GM12878 (cell line): ENCODE data around the gene NRK. TPM values are rescaled to one million over a fixed set of nuclear protein-coding genes. Genes with fewer than 3 reads are reported as not detected.

Experiments
- ATAC-seq: fragments of 200-7000 bp; cut with Tn5 transposase; 3 replicates; pipeline ENCODE4 v1.9.1; 2020; ENCODE audit warnings: mild to moderate bottlenecking, moderate library complexity
- BruUV-seq: library from RNA; stranded (reverse); fragments of 400-500 nt; replicated peaks from 2 replicates; lab custom pipeline; 2021; lab: Mats Ljungman, UMichigan
- CTCF ChIA-PET: fragments of 300-600 bp; sonication (Branson Sonifier 250); formaldehyde crosslinking; extraction: SDS; loops from one replicate; lab custom pipeline; 2021; ENCODE audit warnings: inconsistent platforms; lab: Yijun Ruan, JAX
- POLR2A ChIA-PET: fragments of 350-600 bp; formaldehyde crosslinking; extraction: SDS; loops from one replicate; lab custom pipeline; 2021; ENCODE audit warnings: inconsistent platforms; lab: Charles Lee
- RAD21 ChIA-PET: fragments of 300-600 bp; sonication (Branson Sonifier 250); formaldehyde crosslinking; loops from one replicate; lab custom pipeline; 2023; ENCODE audit warnings: antibody characterized with exemption; ENCODE audit not compliant: unreplicated experiment; lab: Charles Lee
- SMC1A ChIA-PET: fragments of 300-600 bp; sonication (Branson Sonifier 250); formaldehyde crosslinking; loops from one replicate; lab custom pipeline; 2023; ENCODE audit not compliant: unreplicated experiment, uncharacterized antibody; lab: Charles Lee
- DNase-seq: peaks from one replicate; pipeline ENCODE4 v3.0.0-alpha.2; 2011; ENCODE audit warnings: low read depth, low spot score
- FAIRE-seq: peaks from 3 replicates; lab custom pipeline; 2011; peaks lifted over from hg19 to GRCh38; lab: Jason Lieb, UNC
- H2AFZ ChIP-seq: 2 replicates; pipeline ENCODE4 v1.6.0; 2011; ENCODE audit warnings: low read depth, low read length, control low read depth; ENCODE audit not compliant: control insufficient read depth
- H3K27ac ChIP-seq: 2 replicates; pipeline ENCODE4 v1.5.1; 2011; ENCODE audit warnings: control low read depth; ENCODE audit not compliant: control insufficient read depth, insufficient read depth
- H3K27me3 ChIP-seq, 2 experiments: replicated peaks in 1 of 2; 2 replicates each; pipeline versions ENCODE4 v1.6.0 to v1.6.1; 2011; ENCODE audit warnings: low read length in 1 of 2; ENCODE audit not compliant: control insufficient read depth in 2 of 2, insufficient read depth in 2 of 2
- H3K36me3 ChIP-seq, 2 experiments: 2 replicates each; pipeline ENCODE4 v1.5.1; 2011; ENCODE audit warnings: low read length in 1 of 2; ENCODE audit not compliant: control insufficient read depth in 2 of 2, insufficient read depth in 2 of 2
- H3K4me1 ChIP-seq: 2 replicates; pipeline ENCODE4 v1.6.1; 2011; ENCODE audit warnings: mild to moderate bottlenecking, low read length, moderate library complexity, mixed read lengths; ENCODE audit not compliant: control insufficient read depth, insufficient read depth
- H3K4me2 ChIP-seq: 2 replicates; pipeline ENCODE4 v1.6.0; 2011; ENCODE audit warnings: control low read depth; ENCODE audit not compliant: control insufficient read depth, insufficient read depth
- H3K4me3 ChIP-seq: fragments of 200-600 bp; sonication (generic); 2 replicates; pipeline ENCODE4 v1.5.1; 2016
- H3K79me2 ChIP-seq: 2 replicates; pipeline ENCODE4 v1.6.0; 2011; ENCODE audit warnings: low read length; ENCODE audit not compliant: control insufficient read depth, insufficient read depth
- H3K9ac ChIP-seq: 2 replicates; pipeline ENCODE4 v1.8.0; 2011; ENCODE audit warnings: low read length, control low read depth, mixed read lengths; ENCODE audit not compliant: control insufficient read depth, insufficient read depth
- H3K9me3 ChIP-seq: replicated peaks from 3 replicates; pipeline ENCODE4 v1.5.1; 2011; ENCODE audit warnings: mild to moderate bottlenecking, low read length; ENCODE audit not compliant: control insufficient read depth, insufficient read depth
- H4K20me1 ChIP-seq: 2 replicates; pipeline ENCODE4 v1.6.0; 2011; ENCODE audit not compliant: control insufficient read depth, insufficient read depth
- ATF2 ChIP-seq: IDR thresholded peaks from 2 replicates; pipeline ENCODE4 v1.6.1; 2012; ENCODE audit warnings: low read length, inconsistent platforms
- BRCA1 ChIP-seq: IDR thresholded peaks from 2 replicates; pipeline ENCODE4 v1.6.1; 2011; ENCODE audit warnings: low read depth, low read length, improper control_type of control experiment
- ELK1 ChIP-seq: IDR thresholded peaks from 2 replicates; pipeline ENCODE4 v1.6.1; 2012; ENCODE audit warnings: low read depth, low read length, improper control_type of control experiment
- HCFC1 ChIP-seq: fragments of 150-350 bp; IDR thresholded peaks from 2 replicates; pipeline ENCODE4 v1.6.1; 2014; ENCODE audit warnings: low read length
- NFYB ChIP-seq: IDR thresholded peaks from 2 replicates; pipeline ENCODE4 v1.6.1; 2011; ENCODE audit warnings: low read depth, mild to moderate bottlenecking, low read length, improper control_type of control experiment, moderate library complexity; ENCODE audit not compliant: insufficient read depth
- NR2C1 ChIP-seq: fragments of 450-650 bp; IDR thresholded peaks from 2 replicates; pipeline ENCODE4 v1.6.1; 2017; ENCODE audit warnings: antibody characterized with exemption, mild to moderate bottlenecking, moderate library complexity
- RELB ChIP-seq: fragments of 450-650 bp; IDR thresholded peaks from 2 replicates; pipeline ENCODE4 v1.6.1; 2017; ENCODE audit warnings: low read depth, mild to moderate bottlenecking, moderate library complexity
- SIX5 ChIP-seq: IDR thresholded peaks from 2 replicates; pipeline ENCODE4 v1.6.1; 2011; ENCODE audit warnings: mild to moderate bottlenecking, low read depth, low read length, moderate library complexity; ENCODE audit not compliant: severe bottlenecking
- SREBF2 ChIP-seq: IDR thresholded peaks from 2 replicates; pipeline ENCODE4 v1.6.1; 2012; ENCODE audit warnings: mild to moderate bottlenecking, low read length
- YBX1 ChIP-seq: fragments of 450-650 bp; IDR thresholded peaks from 2 replicates; pipeline ENCODE4 v1.6.1; 2016; ENCODE audit warnings: antibody characterized with exemption
- WGBS: methylation state at CpG from one replicate; pipeline ENCODE4 v1.1.6; 2016; ENCODE audit warnings: low lambda C conversion rate; ENCODE audit not compliant: insufficient replicate concordance, insufficient coverage; ENCODE audit errors: missing lambda C conversion rate; 5-methylcytosine and 5-hydroxymethylcytosine counted together
- in situ Hi-C: fragments of 300-500 bp; cut with MboI; formaldehyde crosslinking; loops from 9 replicates; pipeline ENCODE4 v1.14.3; 2018; ENCODE audit warnings: mixed read lengths
- intact Hi-C: fragments of 100-400 bp; cut with micrococcal nuclease; formaldehyde crosslinking; loops from one replicate; pipeline ENCODE4 v1.14.2; 2022; ENCODE audit not compliant: unreplicated experiment
- polyA plus RNA-seq, 11 experiments: library from polyadenylated mRNA; depleted of rRNA in 4 of 11; unstranded in 6 of 11; stranded (reverse) in 5 of 11; fragments of >200 nt; fragmentation: Nextera tagmentation in 4 of 11; fragmentation: Illumina TruSeq in 1 of 11; extraction: Ambion mirVana in 4 of 11; extraction: Trizol in 1 of 11; gene quantifications; 1 replicate in 1 of 11; 2 replicates in 10 of 11; pipeline versions ENCODE4 v1.2.1 to v1.2.3, GENCODE V29; 2011 to 2016; ENCODE audit warnings: inconsistent platforms in 2 of 11, missing spikeins in 2 of 11, low read depth in 1 of 11
- total RNA-seq, 4 experiments: library from RNA; depleted of rRNA in 3 of 4; stranded (reverse); fragments of >200 nt in 3 of 4; fragmentation: Illumina TruSeq in 1 of 4; extraction: Trizol in 1 of 4; gene quantifications; 2 replicates each; pipeline versions ENCODE4 v1.2.1 to v1.2.3, GENCODE V29; 2013 to 2021

Gene NRK
- total and polyA plus RNA-seq, 10 of the 15 experiments (the other 5 are each of a cell fraction or from before 2014, with no cell fraction given), result 0.15 TPM; not detected in 9

- Histone ChIP-seq H3K9ac (no peak overlapping the region), H3K79me2 (no peaks in the 10 kb centered on the region), H3K27ac (no peak overlapping the region), H2AFZ (no peak overlapping the region), H3K4me1 (no peaks in the 10 kb centered on the region), H3K9me3 (no peaks in the 10 kb centered on the region), H3K36me3 (no peaks in the 10 kb centered on the region), H3K4me2 (no peak overlapping the region), H3K27me3 (no peaks in the 10 kb centered on the region), H4K20me1 (no peaks in the 10 kb centered on the region), H3K4me3 (no peak overlapping the region)
- DNase-seq, result no peak
- ATAC-seq, result no peak
- WGBS, result 26% methylated on average over 3 of the region's 3 CpGs
- no TSS peak for BruUV-seq
- no peak for TF ChIP-seq SREBF2
- no peak for TF ChIP-seq ATF2
- no peak for TF ChIP-seq BRCA1
- TF ChIP-seq HCFC1, result no peak
- no peak for TF ChIP-seq YBX1
- TF ChIP-seq ELK1, result no peak
- no peak for TF ChIP-seq NFYB
- no peak for TF ChIP-seq NR2C1
- no peak for TF ChIP-seq RELB
- no peak for TF ChIP-seq SIX5
- ChIA-PET RAD21 (no interaction called here), SMC1A (no interaction called here), POLR2A (no interaction called here), CTCF (no interaction called here)
- intact Hi-C loops, result no loop called here
- no peak for FAIRE-seq
- in situ Hi-C loops, result no loop called here
Observed at GRCh38 chrX:105775679-105776078, 46.7 kb upstream of the NRK start.
